ENCODE data around the gene MTMR6. TPM values are rescaled to one million over a fixed set of nuclear protein-coding genes. Genes with fewer than 3 reads are reported as not detected.
A peak's percentile ranks its signal among the peaks of the same experiment; 100 is the strongest.

MTMR6 gene
- total RNA-seq, 8 experiments from 2014 or later, result 13.3 to 26.9 (median 18.9) TPM

GRCh38 chr13:25295701-25296100 lies 8.4 kb upstream of the MTMR6 start:
- H3K4me1 ChIP-seq (replicated peaks in 1 of 2), result peaks cover 1 to 11% of the 10 kb centered on the region in 2 donors
- WGBS, 10 experiments, result 0 to 74% (median 45%) methylated on average over 1 to 3 of the region's 3 CpGs; no CpG with 5 or more reads in 2 of the 10 experiments
- no peak overlapping the region for H3K4me3 ChIP-seq
- in situ Hi-C loops (cut with MboI; ENCODE audit: low pct_unique_long_range_greater_than_20kb in 2 of 9, low sequenced_read_pairs in 9 of 9, unreplicated experiment in 9 of 9), result no loop called here
- no peak for ATAC-seq (replicated peaks in 6 of 8)
- no peak overlapping the region for H3K27ac ChIP-seq

GRCh38 chr13:25295228-25295627 lies 7.9 kb upstream of the MTMR6 start:
- in situ Hi-C loops (cut with MboI; ENCODE audit: low pct_unique_long_range_greater_than_20kb in 2 of 9, low sequenced_read_pairs in 9 of 9, unreplicated experiment in 9 of 9), result no loop called here
- no peak for ATAC-seq (replicated peaks in 6 of 8)
- 14 to 100% (median 75%) methylated on average over 1 to 3 of the region's 3 CpGs; no CpG with 5 or more reads in 3 of the 10 experiments for WGBS, 10 experiments

GRCh38 chr13:25292301-25292700 lies 5.0 kb upstream of the MTMR6 start:
- 0 to 29% (median 17%) methylated on average over 1 of the region's 1 CpG; no CpG with 5 or more reads in 5 of the 10 experiments for WGBS, 10 experiments
- peak in 7 of 8 experiments; percentile 37 to 92 (median 84) for ATAC-seq (replicated peaks in 6 of 8)
- Histone ChIP-seq H3K27ac (peak overlapping the region in 1 of 2 donors; percentile 45), H3K4me1 (replicated peaks in 1 of 2) (peaks cover 0 to 15% of the 10 kb centered on the region in 2 donors), H3K4me3 (no peak overlapping the region)
- in situ Hi-C loops (cut with MboI; ENCODE audit: low pct_unique_long_range_greater_than_20kb in 2 of 9, low sequenced_read_pairs in 9 of 9, unreplicated experiment in 9 of 9), result no loop called here

More at GRCh38 chr13:25295228-25295627, 7.9 kb upstream of the MTMR6 start:
- peaks cover 0 to 11% of the 10 kb centered on the region in 2 donors for H3K4me1 ChIP-seq (replicated peaks in 1 of 2)
- H3K4me3 ChIP-seq, result no peak overlapping the region
- H3K27ac ChIP-seq, result no peak overlapping the region

- in situ Hi-C loops (cut with MboI; ENCODE audit: low pct_unique_long_range_greater_than_20kb in 2 of 9, low sequenced_read_pairs in 9 of 9, unreplicated experiment in 9 of 9), result no loop called here
- H3K4me3 ChIP-seq, result no peak overlapping the region
Observed at GRCh38 chr13:25291691-25292090, 4.4 kb upstream of the MTMR6 start.

GRCh38 chr13:25288966-25289365 lies 1.7 kb upstream of the MTMR6 start:
- 33 to 100% (median 74%) methylated on average over 1 to 2 of the region's 2 CpGs; no CpG with 5 or more reads in 3 of the 10 experiments for WGBS, 10 experiments
- in situ Hi-C loops (cut with MboI; ENCODE audit: low pct_unique_long_range_greater_than_20kb in 2 of 9, low sequenced_read_pairs in 9 of 9, unreplicated experiment in 9 of 9), result no loop called here
- Histone ChIP-seq H3K4me1 (replicated peaks in 1 of 2) (peaks cover 4 to 22% of the 10 kb centered on the region in 2 donors), H3K27ac (no peak overlapping the region), H3K4me3 (no peak overlapping the region)
- ATAC-seq (replicated peaks in 6 of 8), result no peak

More at GRCh38 chr13:25291691-25292090, 4.4 kb upstream of the MTMR6 start:
- H3K4me1 ChIP-seq (replicated peaks in 1 of 2), result peaks cover 0 to 15% of the 10 kb centered on the region in 2 donors
- whole genome bisulfite sequencing, 10 experiments, result 50 to 100% (median 86%) methylated on average over 1 of the region's 1 CpG; no CpG with 5 or more reads in 3 of the 10 experiments
- H3K27ac ChIP-seq, result no peak overlapping the region
- no peak for ATAC-seq (replicated peaks in 6 of 8)

GRCh38 chr13:25286308-25286968 lies 850 bp downstream of the MTMR6 start:
- WGBS, 10 experiments, result 3 to 23% (median 5%) methylated on average over 11 to 21 of the region's 25 CpGs

GRCh38 chr13:25281935-25282332 lies 5.4 kb downstream of the MTMR6 start:
- peak in 1 of 8 experiments; percentile 9 for ATAC-seq (replicated peaks in 6 of 8)
- Histone ChIP-seq H3K4me3 (no peak overlapping the region), H3K27ac (peak overlapping the region in 1 of 2 donors; percentile 33), H3K4me1 (replicated peaks in 1 of 2) (peaks cover 4 to 11% of the 10 kb centered on the region in 2 donors)
- WGBS, 10 experiments, result 86 to 100% (median 90%) methylated on average over 1 of the region's 1 CpG; no CpG with 5 or more reads in 5 of the 10 experiments
- in situ Hi-C loops (cut with MboI; ENCODE audit: low pct_unique_long_range_greater_than_20kb in 2 of 9, low sequenced_read_pairs in 9 of 9, unreplicated experiment in 9 of 9), result no loop called here

More at GRCh38 chr13:25286308-25286968, 850 bp downstream of the MTMR6 start:
- peak in 4 of 8 experiments; percentile 2 to 44 (median 26) for ATAC-seq (replicated peaks in 6 of 8)
- in situ Hi-C loops (cut with MboI; ENCODE audit: low pct_unique_long_range_greater_than_20kb in 2 of 9, low sequenced_read_pairs in 9 of 9, unreplicated experiment in 9 of 9), result no loop called here
- H3K4me1 ChIP-seq (replicated peaks in 1 of 2), result peaks cover 4 to 12% of the 10 kb centered on the region in 2 donors
- peak overlapping the region; percentile 64 to 90 (median 78) for H3K4me3 ChIP-seq
- H3K27ac ChIP-seq, result peak overlapping the region; percentile 77 to 84

GRCh38 chr13:25281193-25281934 lies 5.9 kb downstream of the MTMR6 start:
- in situ Hi-C loops (cut with MboI; ENCODE audit: low pct_unique_long_range_greater_than_20kb in 2 of 9, low sequenced_read_pairs in 9 of 9, unreplicated experiment in 9 of 9), result no loop called here
- Histone ChIP-seq H3K27ac (peak overlapping the region in 1 of 2 donors; percentile 33), H3K4me1 (replicated peaks in 1 of 2) (peaks cover 4 to 11% of the 10 kb centered on the region in 2 donors), H3K4me3 (no peak overlapping the region)
- 14 to 100% (median 71%) methylated on average over 1 to 4 of the region's 4 CpGs for WGBS, 10 experiments
- ATAC-seq (replicated peaks in 6 of 8), result peak in 3 of 8 experiments; percentile 73 to 84 (median 82)

- no peak overlapping the region for H3K4me3 ChIP-seq
- no peak overlapping the region for H3K27ac ChIP-seq
- no peak for ATAC-seq (replicated peaks in 6 of 8)
- in situ Hi-C loops (cut with MboI; ENCODE audit: low pct_unique_long_range_greater_than_20kb in 2 of 9, low sequenced_read_pairs in 9 of 9, unreplicated experiment in 9 of 9), result no loop called here
- H3K4me1 ChIP-seq (replicated peaks in 1 of 2), result peaks cover 0 to 4% of the 10 kb centered on the region in 2 donors
Observed at GRCh38 chr13:25280396-25280795, 6.9 kb downstream of the MTMR6 start.

- peak in 1 of 8 experiments; percentile 18 for ATAC-seq (replicated peaks in 6 of 8)
- in situ Hi-C loops (cut with MboI; ENCODE audit: low pct_unique_long_range_greater_than_20kb in 2 of 9, low sequenced_read_pairs in 9 of 9, unreplicated experiment in 9 of 9), result no loop called here
- 100% methylated on average over 1 to 2 of the region's 2 CpGs; no CpG with 5 or more reads in 3 of the 10 experiments for WGBS, 10 experiments
- Histone ChIP-seq H3K27ac (no peak overlapping the region), H3K4me1 (replicated peaks in 1 of 2) (peaks cover 0 to 3% of the 10 kb centered on the region in 2 donors), H3K4me3 (no peak overlapping the region)
Observed at GRCh38 chr13:25276748-25277147, 10.5 kb downstream of the MTMR6 start.

GRCh38 chr13:25268561-25268960 lies 18.7 kb downstream of the MTMR6 start:
- no peak for ATAC-seq (replicated peaks in 6 of 8)
- no peak overlapping the region for H3K27ac ChIP-seq
- no peaks in the 10 kb centered on the region for H3K4me1 ChIP-seq (replicated peaks in 1 of 2)
- no peak overlapping the region for H3K4me3 ChIP-seq
- WGBS, 10 experiments, result 71 to 100% (median 100%) methylated on average over 1 to 3 of the region's 6 CpGs; no CpG with 5 or more reads in 4 of the 10 experiments
- in situ Hi-C loops (cut with MboI; ENCODE audit: low pct_unique_long_range_greater_than_20kb in 2 of 9, low sequenced_read_pairs in 9 of 9, unreplicated experiment in 9 of 9), result no loop called here

- H3K4me1 ChIP-seq (replicated peaks in 1 of 2), result no peaks in the 10 kb centered on the region
- in situ Hi-C loops (cut with MboI; ENCODE audit: low pct_unique_long_range_greater_than_20kb in 2 of 9, low sequenced_read_pairs in 9 of 9, unreplicated experiment in 9 of 9), result no loop called here
- ATAC-seq (replicated peaks in 6 of 8), result peak in 1 of 8 experiments; percentile 47
- WGBS, 10 experiments, result 64 to 100% (median 89%) methylated on average over 1 of the region's 1 CpG; no CpG with 5 or more reads in 5 of the 10 experiments
- H3K27ac ChIP-seq, result no peak overlapping the region
- no peak overlapping the region for H3K4me3 ChIP-seq
Observed at GRCh38 chr13:25267715-25268114, 19.6 kb downstream of the MTMR6 start.

GRCh38 chr13:25266706-25267105 lies 20.6 kb downstream of the MTMR6 start:
- no peaks in the 10 kb centered on the region for H3K4me1 ChIP-seq (replicated peaks in 1 of 2)
- in situ Hi-C loops (cut with MboI; ENCODE audit: low pct_unique_long_range_greater_than_20kb in 2 of 9, low sequenced_read_pairs in 9 of 9, unreplicated experiment in 9 of 9), result no loop called here
- no peak overlapping the region for H3K27ac ChIP-seq
- WGBS, 10 experiments, result 100% methylated on average over 1 to 5 of the region's 5 CpGs; no CpG with 5 or more reads in 5 of the 10 experiments
- no peak overlapping the region for H3K4me3 ChIP-seq
- no peak for ATAC-seq (replicated peaks in 6 of 8)
